ENCODE results near the gene ASPA.

DNA sequence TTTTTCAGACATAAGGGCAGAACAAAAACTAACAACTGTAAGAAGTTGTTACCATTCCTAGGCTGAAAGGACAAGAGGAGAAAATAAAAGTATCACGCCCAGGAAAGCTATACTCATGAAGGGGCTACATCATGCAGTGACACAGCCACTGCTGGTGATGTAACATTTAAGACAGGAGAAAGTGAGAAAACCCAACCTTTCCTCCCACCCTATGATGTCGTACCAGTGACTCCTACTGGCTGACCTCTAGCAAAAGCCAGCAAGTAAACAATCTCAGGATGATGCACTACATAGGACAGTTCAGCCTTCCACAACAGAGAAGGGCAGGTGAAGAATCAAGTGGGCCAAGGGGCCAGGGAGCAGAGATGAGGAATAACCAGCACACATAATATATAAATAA, 28.2 kb upstream of the ASPA start:
- no peak for TF ChIP-seq POLR2A (IDR thresholded peaks at IDR 0.05; ENCODE audit: low read depth, low read length)
- TF ChIP-seq TAF1 (IDR thresholded peaks at IDR 0.05; ENCODE audit: borderline replicate concordance, low read depth, low read length) = no peak
- no peak for TF ChIP-seq POLR2AphosphoS5 (IDR thresholded peaks at IDR 0.05; ENCODE audit: low read depth, low read length)
